Activated CD4-positive, alpha-beta T cell treated with anti-CD3 and anti-CD28 coated beads, Interleukin-2, Interleukin-4, amounts not matched to agents 100 ng/mL and 50 ng/mL, durations not matched to agents 16 hours and 8 hours (primary cell): ENCODE measurements around the gene MKNK1.

Experiments
- DNase-seq: peaks from one replicate; pipeline ENCODE4 v3.0.0-alpha.2; 2020; ENCODE audit warnings: low spot score

Gene MKNK1

DNA sequence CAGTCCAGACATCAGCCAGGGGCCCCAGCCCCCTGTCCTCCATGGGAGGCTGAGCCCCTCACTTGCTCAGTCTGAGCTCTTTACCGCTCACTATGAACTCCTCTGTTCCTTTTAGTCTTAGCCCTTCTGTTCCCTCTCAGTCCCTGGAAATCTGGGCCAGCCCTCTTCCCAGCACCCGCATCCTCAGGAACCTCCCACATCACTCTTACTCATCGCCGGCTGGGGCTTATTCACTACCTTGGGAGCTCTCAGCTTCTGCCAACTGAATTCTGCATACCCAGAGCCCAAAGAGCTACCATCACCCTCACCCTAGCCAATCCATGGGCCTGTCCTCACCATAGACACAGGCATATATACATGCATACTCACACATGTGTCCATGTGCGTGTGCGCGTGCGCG lies 64.1 kb downstream of the MKNK1 start:
- no peak for DNase-seq

GRCh38 chr1:46538147-46538546 lies 65.9 kb downstream of the MKNK1 start:
- no peak for DNase-seq

DNA sequence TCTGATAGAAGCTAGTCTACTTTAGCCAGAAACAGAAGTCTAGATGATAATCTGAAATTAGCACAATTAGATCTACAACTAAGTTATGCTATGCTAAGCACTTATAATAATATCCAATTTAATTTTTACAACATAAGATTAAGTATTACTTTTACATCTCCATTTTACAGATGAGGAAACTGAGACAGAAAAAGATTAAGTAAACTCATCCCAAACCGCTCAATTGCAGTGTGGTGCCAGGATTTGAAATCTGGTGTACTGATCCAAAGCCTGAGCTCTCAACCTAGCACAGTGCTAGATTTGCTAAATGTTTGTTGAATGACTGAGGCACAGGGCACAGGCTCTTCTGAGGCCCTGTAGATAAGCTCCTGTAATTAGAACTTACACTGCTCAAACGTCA lies 66.4 kb downstream of the MKNK1 start:
- DNase-seq: no peak

GRCh38 chr1:46536527-46536926 lies 67.5 kb downstream of the MKNK1 start:
- DNase-seq: no peak

DNA sequence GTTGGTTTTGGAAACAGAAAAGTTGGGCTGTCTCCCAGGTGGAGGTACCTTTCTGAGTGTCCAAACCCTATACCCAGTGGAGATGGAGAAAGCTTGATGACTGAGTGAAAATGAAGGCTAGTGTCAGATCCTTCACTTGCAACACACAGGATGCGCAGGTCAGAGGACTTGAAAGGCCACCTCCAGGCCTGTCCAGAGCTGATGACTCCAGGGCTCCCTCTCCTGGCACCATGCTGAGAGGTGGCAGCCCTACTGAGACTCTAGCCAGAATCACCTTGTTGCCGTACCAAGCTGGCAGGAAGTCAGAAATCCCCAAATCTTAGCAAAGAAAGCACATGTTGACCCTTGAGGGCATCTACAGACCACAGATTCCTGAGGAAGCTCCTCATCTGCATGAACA lies 69.0 kb downstream of the MKNK1 start:
- DNase-seq: peak; percentile 33

GRCh38 chr1:46533179-46533864 lies 70.7 kb downstream of the MKNK1 start:
- DNase-seq: no peak

DNA sequence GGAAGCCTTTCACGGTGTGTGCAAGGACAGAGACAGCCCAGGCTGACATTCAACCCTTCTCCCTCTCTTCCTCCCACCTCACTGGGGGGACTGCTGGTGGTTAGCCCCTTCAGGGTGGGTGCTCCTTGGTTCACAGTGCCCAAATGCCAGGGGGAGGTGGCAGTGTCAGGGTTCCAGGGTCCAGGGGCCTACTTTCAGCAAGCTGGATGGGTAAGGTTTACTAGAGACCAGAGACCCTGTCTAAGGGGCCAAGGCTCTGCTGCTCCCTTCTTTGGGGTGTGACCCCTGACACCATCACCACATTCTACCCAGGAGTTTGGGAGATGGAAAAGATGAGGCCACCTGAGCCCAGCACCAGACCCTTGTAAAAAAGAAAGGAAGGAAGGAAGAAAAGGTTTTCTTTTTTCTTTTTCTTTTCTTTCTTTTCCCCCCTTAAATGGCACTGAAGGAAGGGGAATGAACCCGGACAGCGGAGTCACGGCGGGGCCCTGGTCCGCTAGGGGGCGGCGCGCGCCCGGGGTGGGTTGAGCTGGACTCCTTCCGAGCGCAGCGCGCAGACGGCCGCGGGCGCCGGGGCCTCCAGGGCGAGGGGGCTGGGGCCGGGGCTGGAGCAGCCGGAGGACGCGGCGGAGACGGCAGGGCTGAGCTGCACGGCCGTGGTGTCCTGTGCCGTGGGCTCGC lies 71.4 kb downstream of the MKNK1 start:
- DNase-seq: peak; percentile 60

DNA sequence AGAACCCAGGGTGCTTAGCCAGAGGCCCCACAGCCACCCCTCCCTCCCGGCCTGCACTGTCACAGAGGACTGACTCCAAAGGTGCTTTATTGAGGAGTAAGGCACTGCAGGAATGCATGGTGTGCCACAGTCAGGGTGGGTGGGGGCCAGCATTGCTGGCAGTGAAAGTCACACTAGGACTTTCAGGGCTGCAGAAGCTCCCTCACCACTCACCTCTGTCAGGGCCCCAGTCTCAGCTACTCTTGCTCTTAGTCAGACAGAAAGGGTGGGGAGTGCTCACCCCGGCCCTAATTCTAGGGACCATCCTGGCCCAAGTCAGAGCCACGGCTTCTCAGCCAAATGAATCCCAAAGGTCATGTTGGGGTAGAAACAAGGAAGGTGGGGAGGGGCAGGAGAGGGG lies 72.0 kb downstream of the MKNK1 start:
- peak; percentile 56 for DNase-seq

DNA sequence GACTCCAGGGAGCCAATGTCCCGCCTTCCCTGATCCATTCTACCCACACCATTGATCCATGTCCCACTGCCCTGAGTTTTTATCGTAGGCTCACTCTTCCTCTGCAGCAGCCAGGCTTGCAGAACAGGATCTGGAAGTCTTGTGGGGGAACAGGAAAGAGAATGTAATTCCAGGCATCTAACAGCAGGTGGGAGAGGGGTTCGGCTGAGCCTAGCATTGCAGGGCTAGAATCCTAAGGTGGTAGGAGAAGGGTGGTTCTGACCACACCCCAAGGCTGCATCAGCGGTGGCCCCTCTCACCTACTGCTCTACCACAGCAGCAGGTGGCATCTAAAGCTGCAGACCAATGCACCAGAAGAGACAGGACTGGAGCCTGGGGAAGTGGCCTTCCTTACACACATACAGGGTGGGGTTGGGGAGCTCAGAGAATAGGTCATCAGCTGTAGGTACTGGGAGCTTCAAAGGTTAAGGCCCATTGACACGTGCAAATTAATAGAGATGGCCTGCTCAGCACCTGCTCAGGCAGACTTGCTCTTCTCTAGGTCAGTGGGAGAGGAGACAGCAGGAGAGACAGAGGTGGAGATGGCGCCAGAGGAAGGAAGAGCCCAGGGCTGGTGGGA lies 73.2 kb downstream of the MKNK1 start:
- DNase-seq: no peak

DNA sequence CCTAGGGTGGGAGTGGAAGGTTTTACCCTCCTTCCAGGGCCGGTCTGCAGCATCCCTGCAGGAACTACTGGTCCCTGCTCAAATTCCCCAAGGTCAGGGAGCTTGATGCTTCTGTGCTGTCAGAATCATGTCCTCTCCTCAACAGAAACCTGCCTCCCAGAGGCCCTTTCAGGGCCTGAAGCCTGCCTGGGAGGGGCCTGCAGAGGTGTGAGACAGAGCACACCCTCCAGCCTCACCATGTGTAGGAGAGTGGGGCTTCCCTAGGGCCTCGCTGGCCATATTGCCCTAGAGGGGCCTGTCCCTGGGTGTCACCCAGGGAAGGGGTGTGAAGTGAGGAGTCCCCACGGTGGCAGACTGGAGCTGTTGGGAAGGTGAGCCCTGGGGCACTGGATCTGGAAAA lies 73.8 kb downstream of the MKNK1 start:
- DNase-seq: no peak

- DNase-seq: peak; percentile 62
Measured at GRCh38 chr1:46529031-46529630, 74.9 kb downstream of the MKNK1 start.

DNA sequence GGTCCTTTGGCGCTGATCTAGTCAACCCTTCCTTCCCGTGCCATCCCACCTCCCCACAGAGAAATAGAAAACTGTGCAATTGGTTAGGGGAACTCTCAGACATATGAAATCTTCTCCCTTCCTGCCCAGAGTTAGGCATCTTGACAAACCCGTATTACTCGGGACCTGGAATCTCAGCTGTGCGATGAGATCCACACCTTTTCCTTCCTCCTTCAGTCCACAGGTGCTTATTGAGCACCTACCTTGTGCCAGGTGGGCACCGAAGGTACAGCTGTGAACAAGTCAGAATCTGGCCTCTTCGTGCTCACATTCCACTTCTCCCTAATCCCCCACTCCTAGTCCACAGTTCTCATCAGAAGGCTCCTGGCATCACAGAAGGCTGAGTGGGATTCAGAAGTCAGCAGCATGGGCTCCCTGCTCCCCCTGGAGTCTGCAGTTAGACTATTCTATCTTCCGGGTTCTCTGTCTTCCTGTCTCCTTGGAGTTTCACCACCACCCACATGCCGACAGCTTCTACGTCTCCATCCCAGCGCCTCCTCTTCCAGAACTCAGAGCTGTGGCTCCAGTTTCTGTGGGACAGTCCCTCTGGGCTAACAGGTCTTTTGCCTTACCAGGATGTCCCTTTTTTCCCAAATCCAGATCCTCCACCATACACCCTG lies 75.6 kb downstream of the MKNK1 start:
- no peak for DNase-seq

DNA sequence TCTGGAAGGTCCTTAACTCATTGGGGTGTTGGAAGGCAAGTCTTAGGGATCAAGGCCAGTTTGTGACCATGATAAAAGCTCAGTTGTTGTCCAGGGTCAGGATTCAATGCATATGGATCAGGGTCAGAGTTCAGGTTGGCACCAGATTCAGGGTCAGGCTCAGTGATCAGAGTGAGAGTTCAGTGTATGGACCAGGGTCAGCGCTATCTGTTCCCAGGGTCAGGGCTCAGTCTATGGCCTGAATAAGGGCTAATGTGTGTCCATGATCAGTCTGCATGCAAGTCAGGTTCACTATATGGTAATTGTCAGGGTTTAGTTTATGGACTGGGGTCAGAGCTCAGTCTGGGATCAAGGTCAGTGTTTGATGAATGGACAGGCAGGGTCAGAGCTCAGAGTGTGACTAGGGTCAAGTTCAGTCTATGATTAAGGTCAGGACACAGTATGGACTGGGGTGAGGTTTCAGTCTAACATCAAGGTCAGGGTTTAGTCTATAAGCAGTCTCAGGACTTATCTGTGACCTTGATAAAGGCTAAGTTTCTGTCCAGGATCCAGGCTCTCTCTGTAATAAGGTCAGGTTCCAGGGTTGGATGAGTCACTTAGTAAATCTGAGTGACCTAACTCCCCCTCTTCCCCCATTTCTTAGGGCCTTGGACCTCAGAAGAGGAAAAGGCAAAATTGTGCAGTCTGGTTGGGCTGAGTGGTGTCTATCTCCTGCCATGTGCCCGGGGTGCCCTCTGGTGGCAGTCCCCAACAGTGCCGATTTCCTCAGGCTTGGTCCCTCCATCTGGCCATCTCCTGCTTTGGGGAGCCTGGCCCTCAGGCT lies 76.4 kb downstream of the MKNK1 start:
- peak; percentile 83 for DNase-seq

DNA sequence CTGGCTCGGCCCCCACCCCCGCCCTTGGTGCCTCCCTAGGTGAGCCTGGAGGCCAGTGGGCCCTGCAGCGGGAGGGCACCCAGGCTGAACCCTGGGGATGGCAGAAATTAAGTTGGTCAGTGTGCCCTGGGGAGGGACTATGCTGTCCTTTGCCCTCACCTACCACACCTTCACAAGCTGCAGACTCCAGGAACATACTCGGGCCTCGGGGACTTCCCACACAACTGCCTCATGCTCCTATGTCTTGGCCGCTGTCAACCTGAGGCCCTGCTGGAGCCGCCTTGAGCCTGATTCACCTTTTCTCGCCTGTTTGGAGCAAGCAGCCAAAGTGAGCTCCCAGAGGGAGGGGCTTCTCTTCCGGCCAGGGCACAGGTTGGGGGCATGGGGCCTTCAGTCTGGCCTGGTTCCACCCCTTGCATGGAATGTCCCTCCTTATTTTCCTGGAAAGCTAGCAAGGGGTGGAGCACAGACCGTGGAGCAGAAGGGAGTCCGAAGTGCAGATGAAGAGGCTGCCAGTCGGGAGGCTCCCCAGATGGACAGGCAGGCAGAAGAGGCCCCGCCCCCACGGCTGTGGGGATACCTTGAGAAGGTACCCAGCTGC lies 77.3 kb downstream of the MKNK1 start:
- DNase-seq: no peak

GRCh38 chr1:46526013-46526690 lies 77.9 kb downstream of the MKNK1 start:
- no peak for DNase-seq

GRCh38 chr1:46525253-46525983 lies 78.7 kb downstream of the MKNK1 start:
- no peak for DNase-seq

DNA sequence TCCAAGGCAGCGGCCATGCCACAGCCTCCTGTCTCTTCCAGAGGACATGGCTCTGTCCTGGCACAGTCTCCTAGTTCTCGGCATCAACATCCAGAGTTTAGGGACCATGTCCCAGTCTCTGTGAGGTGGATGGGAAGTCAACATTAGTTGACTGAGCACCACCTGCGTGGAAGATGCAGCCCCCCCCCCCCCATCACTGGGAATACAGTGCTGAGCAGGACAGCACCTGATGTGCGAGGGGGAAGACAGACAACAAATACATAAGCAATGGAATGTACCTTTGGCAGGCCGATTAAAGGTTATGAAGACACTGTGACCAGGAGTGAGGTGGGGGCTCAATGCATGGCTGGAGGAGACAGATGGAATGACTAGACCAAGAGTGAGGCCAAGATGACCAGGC lies 79.2 kb downstream of the MKNK1 start:
- no peak for DNase-seq

DNA sequence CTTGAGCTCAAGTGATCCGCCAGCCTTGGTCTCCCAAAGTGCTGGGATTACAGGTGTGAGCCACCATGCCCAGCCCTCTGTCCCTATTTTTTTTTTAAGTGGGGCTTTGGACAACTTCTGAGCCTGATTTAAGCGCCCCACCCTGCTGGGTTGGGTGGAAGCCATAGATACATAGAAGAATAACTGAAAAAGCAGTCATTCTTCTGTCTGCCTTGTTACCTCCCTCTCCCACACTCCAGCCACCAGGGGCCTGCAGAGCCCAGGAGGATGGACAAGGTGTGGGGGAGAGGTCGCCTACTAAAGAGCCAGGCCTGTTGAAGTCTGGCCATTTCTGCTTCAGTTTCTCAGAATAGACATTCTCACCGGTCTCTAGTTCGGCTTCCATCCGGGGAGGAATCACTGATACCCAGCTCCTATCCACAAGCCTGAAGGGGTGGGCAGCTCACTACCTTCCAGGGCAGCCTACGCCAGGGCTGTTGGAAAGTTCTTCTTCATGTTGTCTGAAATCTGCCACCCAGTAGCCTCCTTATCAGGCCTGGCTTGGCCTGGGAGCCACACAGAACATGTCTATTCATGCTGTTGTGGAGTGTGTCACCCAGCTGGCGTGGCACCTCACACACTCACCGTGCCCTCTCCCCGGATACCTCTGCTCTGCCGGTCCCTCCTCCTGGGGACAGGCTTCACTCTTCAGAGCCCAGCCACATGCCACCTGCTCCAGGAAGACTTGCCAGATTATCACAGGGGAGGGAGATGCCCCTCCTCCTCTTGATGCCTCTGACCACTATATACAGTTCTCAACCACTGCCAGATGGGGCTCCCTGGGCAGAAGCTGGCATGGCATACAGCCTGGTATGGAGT lies 80.3 kb downstream of the MKNK1 start:
- no peak for DNase-seq

GRCh38 chr1:46522969-46523320 lies 81.1 kb downstream of the MKNK1 start:
- no peak for DNase-seq
